GM23338 (cell line): ENCODE results near the gene TARS2. TPM values are rescaled to one million over a fixed set of nuclear protein-coding genes. Genes with fewer than 3 reads are reported as not detected.

Experiments
- ATAC-seq: fragments of 200-7000 bp; cut with Tn5 transposase; 3 replicates; pipeline ENCODE4 v1.9.1; 2020
- DNase-seq: peaks from one replicate; pipeline ENCODE4 v3.0.0-alpha.2; 2015; ENCODE audit warnings: low spot score
- H2AFZ ChIP-seq: fragments of 200-600 bp; sonication (generic); 2 replicates; pipeline ENCODE4 v1.8.0; 2016; ENCODE audit warnings: antibody characterized with exemption, mild to moderate bottlenecking, moderate library complexity
- H3F3A ChIP-seq: fragments of 200-600 bp; sonication (generic); replicated peaks from 2 replicates; pipeline ENCODE4 v1.8.0; 2017; ENCODE audit warnings: antibody characterized with exemption, mixed run types, low read depth
- H3K27ac ChIP-seq: fragments of 200-600 bp; sonication (generic); 2 replicates; pipeline ENCODE4 v1.6.1; 2016; ENCODE audit warnings: low read depth
- H3K27me3 ChIP-seq: fragments of 200-600 bp; sonication (generic); 2 replicates; pipeline ENCODE4 v1.8.0; 2016; ENCODE audit warnings: mild to moderate bottlenecking, mixed run types, moderate library complexity; ENCODE audit not compliant: insufficient read depth
- H3K36me3 ChIP-seq: fragments of 200-600 bp; sonication (generic); 2 replicates; pipeline ENCODE4 v1.8.0; 2016; ENCODE audit warnings: mild to moderate bottlenecking; ENCODE audit not compliant: insufficient read depth
- H3K4me1 ChIP-seq: fragments of 200-600 bp; sonication (generic); 2 replicates; pipeline ENCODE4 v1.8.0; 2016; ENCODE audit warnings: mild to moderate bottlenecking, moderate library complexity; ENCODE audit not compliant: insufficient read depth
- H3K4me2 ChIP-seq: fragments of 200-600 bp; sonication (generic); 2 replicates; pipeline ENCODE4 v1.7.1; 2017; ENCODE audit warnings: mixed run types
- H3K4me3 ChIP-seq: fragments of 200-600 bp; sonication (generic); 2 replicates; pipeline ENCODE4 v1.6.1; 2016; ENCODE audit warnings: mixed run types
- H3K79me2 ChIP-seq: fragments of 200-600 bp; sonication (generic); replicated peaks from 2 replicates; pipeline ENCODE4 v1.8.0; 2017; ENCODE audit warnings: mild to moderate bottlenecking; ENCODE audit not compliant: insufficient read depth
- H3K9me2 ChIP-seq: fragments of 200-600 bp; sonication (generic); 2 replicates; pipeline ENCODE4 v1.8.0; 2017; ENCODE audit not compliant: insufficient read depth
- H4K20me1 ChIP-seq: fragments of 200-600 bp; sonication (generic); replicated peaks from 2 replicates; pipeline ENCODE4 v1.8.0; 2017; ENCODE audit warnings: mild to moderate bottlenecking; ENCODE audit not compliant: insufficient read depth
- H3K27ac Mint-ChIP-seq: 2 replicates; pipeline ENCODE4 v1.8.0; 2020; ENCODE audit warnings: inconsistent platforms, mild to moderate bottlenecking, moderate library complexity, mixed read lengths
- H3K27me3 Mint-ChIP-seq: 3 replicates; pipeline ENCODE4 v1.8.0; 2022; ENCODE audit warnings: low read depth, mild to moderate bottlenecking, moderate library complexity, mixed read lengths, inconsistent platforms; ENCODE audit not compliant: insufficient read depth, poor library complexity
- H3K36me3 Mint-ChIP-seq: 3 replicates; pipeline ENCODE4 v1.8.0; 2021; ENCODE audit warnings: low read depth, mild to moderate bottlenecking, inconsistent platforms, moderate library complexity, mixed read lengths
- H3K4me1 Mint-ChIP-seq: 3 replicates; pipeline ENCODE4 v1.8.0; 2020; ENCODE audit warnings: mild to moderate bottlenecking, inconsistent platforms, mixed read lengths
- H3K4me3 Mint-ChIP-seq: 3 replicates; pipeline ENCODE4 v1.8.0; 2021; ENCODE audit warnings: moderate library complexity, mild to moderate bottlenecking, inconsistent platforms, mixed read lengths
- H3K9me3 Mint-ChIP-seq: 3 replicates; pipeline ENCODE4 v1.8.0; 2020; ENCODE audit warnings: moderate library complexity, mild to moderate bottlenecking, inconsistent platforms, mixed read lengths
- CTCF ChIP-seq, 2 experiments: fragments of 200-600 bp in 1 of 2; sonication (generic) in 1 of 2; conservative IDR thresholded peaks; 2 replicates each; pipeline versions ENCODE4 v1.5.1 to v1.6.1; 2016 to 2017; ENCODE audit warnings: antibody characterized with exemption in 2 of 2, low read depth in 2 of 2, mild to moderate bottlenecking in 2 of 2, moderate library complexity in 1 of 2
- ZNF462 ChIP-seq: fragments of 250-450 bp; sonication (Bioruptor Pico); IDR thresholded peaks from 2 replicates; pipeline ENCODE4 v1.5.0; 2020; ENCODE audit warnings: mild to moderate bottlenecking, moderate library complexity
- polyA plus RNA-seq: library from polyadenylated mRNA; unstranded; fragments of >200 nt; fragmentation: Nextera tagmentation; extraction: Ambion mirVana; gene quantifications from 2 replicates; pipeline ENCODE4 v1.2.1, GENCODE V29; 2016
- total RNA-seq: library from RNA; depleted of rRNA; stranded (reverse); fragments of >200 nt; shearing (Covaris generic); gene quantifications from 2 replicates; pipeline ENCODE4 v1.2.3, GENCODE V29; 2014

TARS2 gene
- total and polyA plus RNA-seq, 2 experiments from 2014 or later = 19.5 to 28.4 TPM

GRCh38 chr1:150543500-150544143 is 56.4 kb downstream of the TARS2 start (continued):
- no peak for TF ChIP-seq CTCF (conservative IDR thresholded peaks at IDR 0.05; ENCODE audit: low read depth in 2 of 2)
- no peak for TF ChIP-seq ZNF462 (CRISPR knock-in tag)

GRCh38 chr1:150544204-150544603 is 57.0 kb downstream of the TARS2 start:
- H2AFZ ChIP-seq = peak overlapping the region; percentile 84; the same call in 1 of the 2 replicates
- no peak for DNase-seq
- H3K79me2 ChIP-seq = no peaks in the 10 kb centered on the region
- no peaks in the 10 kb centered on the region for H4K20me1 ChIP-seq
- H3K36me3 Mint-ChIP-seq = no peaks in the 10 kb centered on the region; the same call in 2 of the 3 replicates
- no peaks in the 10 kb centered on the region for H3K36me3 ChIP-seq
- H3K4me1 Mint-ChIP-seq = peaks cover 3% of the 10 kb centered on the region; the same call in 1 of the 3 replicates
- H3K9me2 ChIP-seq = no peaks in the 10 kb centered on the region
- no peak overlapping the region for H3K27ac Mint-ChIP-seq
- no peak for ATAC-seq
- no peaks in the 10 kb centered on the region for H3K4me1 ChIP-seq
- H3K27me3 Mint-ChIP-seq = peaks cover 26% of the 10 kb centered on the region
- no peak overlapping the region for H3K4me2 ChIP-seq
- H3K4me3 Mint-ChIP-seq = no peak overlapping the region
- no peaks in the 10 kb centered on the region for H3K9me3 Mint-ChIP-seq
- H3K27me3 ChIP-seq = peaks cover 23% of the 10 kb centered on the region
- no peak overlapping the region for H3K27ac ChIP-seq
- H3K4me3 ChIP-seq = no peak overlapping the region
- H3F3A ChIP-seq = peaks cover 9% of the 10 kb centered on the region
- TF ChIP-seq ZNF462 (CRISPR knock-in tag) = no peak
